ENCODE results near the gene ME1.

Gene ME1

GRCh38 chr6:83432636-83433035 lies 1.8 kb upstream of the ME1 start:
- TF ChIP-seq REST (IDR thresholded peaks at IDR 0.05; ENCODE audit: insufficient read depth in 1 of 2, low read depth in 2 of 2, low read length in 2 of 2): no peak
- no peak for TF ChIP-seq SIN3A (IDR thresholded peaks at IDR 0.05; ENCODE audit: borderline replicate concordance, insufficient read depth, low read length)

- TF ChIP-seq REST (IDR thresholded peaks at IDR 0.05; ENCODE audit: insufficient read depth in 1 of 2, low read depth in 2 of 2, low read length in 2 of 2): no peak
- no peak for TF ChIP-seq SIN3A (IDR thresholded peaks at IDR 0.05; ENCODE audit: borderline replicate concordance, insufficient read depth, low read length)
- TF ChIP-seq POLR2AphosphoS5 (IDR thresholded peaks at IDR 0.05; ENCODE audit: low read depth, low read length): no peak
- TF ChIP-seq TAF1 (IDR thresholded peaks at IDR 0.05; ENCODE audit: borderline replicate concordance, insufficient read depth, low read length): no peak
- no peak for TF ChIP-seq FOXP2 (optimal IDR thresholded peaks at IDR 0.05; ENCODE audit: borderline replicate concordance, extremely low read depth, extremely low read length, insufficient read depth)
Observed at GRCh38 chr6:83431545-83432155, 799 bp upstream of the ME1 start.

- no peak for TF ChIP-seq TAF1 (IDR thresholded peaks at IDR 0.05; ENCODE audit: borderline replicate concordance, insufficient read depth, low read length)
Observed at GRCh38 chr6:83429857-83430610, 817 bp downstream of the ME1 start.

GRCh38 chr6:83429269-83429668 lies 1.6 kb downstream of the ME1 start:
- no peak for TF ChIP-seq POLR2AphosphoS5 (IDR thresholded peaks at IDR 0.05; ENCODE audit: low read depth, low read length)
- no peak for TF ChIP-seq SIN3A (IDR thresholded peaks at IDR 0.05; ENCODE audit: borderline replicate concordance, insufficient read depth, low read length)
- TF ChIP-seq TAF1 (IDR thresholded peaks at IDR 0.05; ENCODE audit: borderline replicate concordance, insufficient read depth, low read length): no peak
- TF ChIP-seq REST (IDR thresholded peaks at IDR 0.05; ENCODE audit: insufficient read depth in 1 of 2, low read depth in 2 of 2, low read length in 2 of 2): no peak
- no peak for TF ChIP-seq FOXP2 (optimal IDR thresholded peaks at IDR 0.05; ENCODE audit: borderline replicate concordance, extremely low read depth, extremely low read length, insufficient read depth)

- TF ChIP-seq FOXP2 (optimal IDR thresholded peaks at IDR 0.05; ENCODE audit: borderline replicate concordance, extremely low read depth, extremely low read length, insufficient read depth): no peak
- no peak for TF ChIP-seq POLR2AphosphoS5 (IDR thresholded peaks at IDR 0.05; ENCODE audit: low read depth, low read length)
- TF ChIP-seq REST (IDR thresholded peaks at IDR 0.05; ENCODE audit: insufficient read depth in 1 of 2, low read depth in 2 of 2, low read length in 2 of 2): no peak
- no peak for TF ChIP-seq SIN3A (IDR thresholded peaks at IDR 0.05; ENCODE audit: borderline replicate concordance, insufficient read depth, low read length)
- TF ChIP-seq TAF1 (IDR thresholded peaks at IDR 0.05; ENCODE audit: borderline replicate concordance, insufficient read depth, low read length): no peak
Observed at GRCh38 chr6:83424392-83425018, 6.3 kb downstream of the ME1 start.
